DOHH2 (cell line): ENCODE measurements around the gene SLC22A14.
A peak's percentile ranks its signal among the peaks of the same experiment; 100 is the strongest.

Source experiments
- H3F3A ChIP-seq: fragments of 200-600 bp; sonication (generic), shearing (Covaris generic); 2 replicates; pipeline ENCODE4 v1.6.0; 2016; ENCODE audit warnings: antibody characterized with exemption, mild to moderate bottlenecking; ENCODE audit not compliant: control insufficient read depth, insufficient read depth
- H3K27ac ChIP-seq: fragments of 200-600 bp; sonication (generic); 2 replicates; pipeline ENCODE4 v1.5.1; 2014; ENCODE audit warnings: low read depth, mild to moderate bottlenecking, low read length, moderate library complexity
- H3K27me3 ChIP-seq: fragments of 200-600 bp; sonication (generic); 2 replicates; pipeline ENCODE4 v1.6.1; 2014; ENCODE audit warnings: mild to moderate bottlenecking, low read length, mixed read lengths; ENCODE audit not compliant: control insufficient read depth
- H3K36me3 ChIP-seq: fragments of 200-600 bp; sonication (generic); 2 replicates; pipeline ENCODE4 v1.6.1; 2014; ENCODE audit warnings: mild to moderate bottlenecking, low read length, moderate library complexity, mixed read lengths; ENCODE audit not compliant: control insufficient read depth
- H3K4me1 ChIP-seq: fragments of 200-600 bp; sonication (generic); 2 replicates; pipeline ENCODE4 v1.6.1; 2014; ENCODE audit warnings: mild to moderate bottlenecking, low read length, mixed read lengths; ENCODE audit not compliant: control insufficient read depth
- H3K4me2 ChIP-seq: fragments of 200-600 bp; sonication (generic); 2 replicates; pipeline ENCODE4 v1.6.0; 2014; ENCODE audit warnings: mild to moderate bottlenecking, low read length, moderate library complexity
- H3K4me3 ChIP-seq: fragments of 200-600 bp; sonication (generic); 2 replicates; pipeline ENCODE4 v1.5.1; 2014; ENCODE audit warnings: mild to moderate bottlenecking, low read length, mixed read lengths
- H3K79me2 ChIP-seq: fragments of 200-600 bp; sonication (generic); 2 replicates; pipeline ENCODE4 v1.6.1; 2014; ENCODE audit warnings: mild to moderate bottlenecking, low read length, mixed read lengths; ENCODE audit not compliant: control insufficient read depth
- H3K9me2 ChIP-seq: fragments of 200-600 bp; sonication (generic); replicated peaks from 2 replicates; pipeline ENCODE4 v1.6.1; 2014; ENCODE audit warnings: mild to moderate bottlenecking, low read length, mixed read lengths; ENCODE audit not compliant: control insufficient read depth
- H3K9me3 ChIP-seq: fragments of 200-600 bp; sonication (generic); 2 replicates; pipeline ENCODE4 v1.6.1; 2014; ENCODE audit warnings: antibody characterized with exemption, low read length, mixed read lengths; ENCODE audit not compliant: control insufficient read depth, insufficient read depth
- H4K20me1 ChIP-seq: fragments of 200-600 bp; sonication (generic); 2 replicates; pipeline ENCODE4 v1.6.0; 2014; ENCODE audit warnings: low read depth, mild to moderate bottlenecking, antibody characterized with exemption, low read length, moderate library complexity; ENCODE audit not compliant: control insufficient read depth, insufficient read depth
- CTCF ChIP-seq: fragments of 200-600 bp; sonication (generic); IDR thresholded peaks from one replicate; pipeline ENCODE4 v1.5.1; 2014; ENCODE audit warnings: antibody characterized with exemption, mild to moderate bottlenecking, low read depth, low read length; ENCODE audit not compliant: poor library complexity, severe bottlenecking
- EZH2phosphoT487 ChIP-seq: fragments of 200-600 bp; sonication (generic); IDR thresholded peaks from 2 replicates; pipeline ENCODE4 v1.6.1; 2017; ENCODE audit warnings: borderline replicate concordance, mild to moderate bottlenecking, antibody characterized with exemption, low read length, moderate library complexity, mixed read lengths

SLC22A14 gene

GRCh38 chr3:38297537-38297936 lies 15.4 kb downstream of the SLC22A14 start:
- Histone ChIP-seq H4K20me1 (no peaks in the 10 kb centered on the region), H3K9me3 (no peaks in the 10 kb centered on the region), H3K36me3 (no peaks in the 10 kb centered on the region), H3K27ac (no peak overlapping the region), H3K9me2 (no peaks in the 10 kb centered on the region), H3K4me3 (no peak overlapping the region), H3F3A (no peaks in the 10 kb centered on the region), H3K27me3 (0 out of 2 replicates have a peak, but pooled peaks cover 4% of the 10 kb centered on the region), H3K4me1 (no peaks in the 10 kb centered on the region), H3K4me2 (no peak overlapping the region), H3K79me2 (no peaks in the 10 kb centered on the region)
- TF ChIP-seq EZH2phosphoT487 (no peak), CTCF (no peak)

- Histone ChIP-seq H3K27ac (no peak overlapping the region), H4K20me1 (no peaks in the 10 kb centered on the region), H3K27me3 (peaks cover 5% of the 10 kb centered on the region; the same call in 1 of the 2 replicates), H3K79me2 (no peaks in the 10 kb centered on the region), H3K36me3 (no peaks in the 10 kb centered on the region), H3K4me1 (no peaks in the 10 kb centered on the region), H3K4me3 (no peak overlapping the region), H3F3A (no peaks in the 10 kb centered on the region), H3K9me3 (no peaks in the 10 kb centered on the region), H3K4me2 (no peak overlapping the region), H3K9me2 (no peaks in the 10 kb centered on the region)
- peak; percentile 76 for TF ChIP-seq CTCF
- no peak for TF ChIP-seq EZH2phosphoT487
Measured at GRCh38 chr3:38297947-38298711, 16.0 kb downstream of the SLC22A14 start.

- H3K36me3 ChIP-seq, result no peaks in the 10 kb centered on the region
- H3K27ac ChIP-seq, result no peak overlapping the region
- H3K9me2 ChIP-seq, result no peaks in the 10 kb centered on the region
- no peak overlapping the region for H3K4me3 ChIP-seq
- no peaks in the 10 kb centered on the region for H3K4me1 ChIP-seq
- H3K9me3 ChIP-seq, result no peaks in the 10 kb centered on the region
- no peaks in the 10 kb centered on the region for H3K79me2 ChIP-seq
- no peaks in the 10 kb centered on the region for H3F3A ChIP-seq
- TF ChIP-seq CTCF, result no peak
- TF ChIP-seq EZH2phosphoT487, result no peak
- H4K20me1 ChIP-seq, result no peaks in the 10 kb centered on the region
- H3K4me2 ChIP-seq, result no peak overlapping the region
- H3K27me3 ChIP-seq, result peaks cover 36% of the 10 kb centered on the region
Measured at GRCh38 chr3:38306941-38307340, 24.8 kb downstream of the SLC22A14 start.
